Activated T-cell treated with anti-CD3 and anti-CD28 coated beads, Interleukin-2, amount 50 U/mL, for 48 hours (primary cell): Measurements from ENCODE around the gene LDB3.
A peak's percentile ranks its signal among the peaks of the same experiment; 100 is the strongest.
"Not testable (repeated sequence)": the region's sequence is repeated elsewhere in the genome, so short reads cannot be mapped to it uniquely, and the experiment has no call there.

Experiments used
- DNase-seq, 2 experiments: peaks; one replicate each; pipeline ENCODE4 v3.0.0-alpha.2; 2020

Gene LDB3

DNA sequence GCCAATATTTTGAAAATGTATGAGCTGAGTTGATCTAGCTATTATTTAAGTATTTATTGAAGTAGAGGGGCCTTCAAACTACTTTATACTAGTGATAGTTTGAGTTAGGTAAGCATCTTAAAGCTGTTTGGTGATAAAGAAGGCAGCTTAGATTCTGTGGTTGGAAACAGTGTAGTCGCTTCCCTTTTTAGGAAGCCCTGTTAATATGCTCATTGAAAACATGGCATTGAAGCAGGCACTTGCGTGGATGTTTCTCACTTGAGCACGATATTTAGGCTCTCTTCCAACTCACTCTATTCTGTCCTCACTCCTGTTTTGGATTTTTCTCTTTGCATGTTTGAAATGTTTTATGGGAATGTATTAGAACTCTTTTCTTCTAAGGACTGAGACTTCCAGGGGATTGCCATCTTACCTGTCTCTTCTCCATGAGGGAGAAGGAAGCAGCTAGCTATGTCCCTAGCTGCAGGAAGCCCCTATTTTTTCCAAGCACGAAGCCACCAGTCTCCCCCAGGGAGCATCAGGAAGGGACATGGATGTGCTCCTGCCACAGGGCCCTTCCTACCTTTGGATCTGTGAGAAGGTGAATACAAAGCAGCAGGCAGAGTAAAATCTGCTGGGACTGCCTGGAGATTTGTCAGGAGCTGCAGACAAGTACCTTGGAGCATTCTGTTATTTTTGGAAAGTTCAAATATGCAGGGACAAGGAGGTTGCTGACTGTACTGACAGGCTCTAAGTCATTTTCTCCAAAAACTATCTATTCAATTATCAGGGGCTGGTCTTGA is 66.1 kb downstream of the LDB3 start:
- no peak for DNase-seq

DNA sequence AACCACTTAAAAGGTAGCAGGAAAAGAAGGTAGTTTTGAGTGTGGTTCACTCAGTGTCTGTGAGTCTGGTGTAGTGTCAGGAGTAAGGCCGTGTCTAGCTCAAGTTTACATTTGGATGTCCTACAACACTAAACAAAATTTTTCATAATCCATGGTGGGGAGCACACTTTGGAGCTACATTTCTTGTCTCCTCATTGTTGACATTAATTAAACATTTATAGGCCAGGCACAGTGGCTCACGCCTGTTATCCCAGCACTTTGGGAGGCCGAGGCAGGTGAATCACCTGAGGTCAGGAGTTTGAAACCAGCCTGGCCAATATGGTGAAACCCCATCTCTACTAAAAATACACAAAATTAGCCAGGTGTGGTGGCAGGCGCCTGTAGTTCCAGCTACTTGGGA is 67.0 kb downstream of the LDB3 start:
- not testable (repeated sequence) for DNase-seq

DNA sequence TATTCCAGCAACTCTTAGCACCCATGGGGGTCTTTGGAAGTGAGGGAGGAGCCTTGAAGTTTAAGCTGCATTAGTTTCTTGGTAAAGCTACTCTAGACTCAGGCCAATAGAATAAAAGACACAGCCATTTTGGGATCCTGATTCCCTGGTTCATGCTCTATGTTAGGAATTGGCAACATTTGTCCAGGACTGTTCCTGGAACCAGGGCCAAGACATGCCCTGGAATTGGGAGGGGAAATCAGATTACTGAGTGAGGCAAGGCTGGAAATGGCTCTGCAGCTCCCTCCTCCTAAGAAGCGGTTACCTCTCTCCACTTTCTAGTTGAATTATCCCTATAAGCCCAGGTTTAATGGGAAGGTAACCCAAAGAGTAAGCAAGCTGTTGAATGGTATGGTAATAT is 73.9 kb downstream of the LDB3 start:
- no peak for DNase-seq

DNA sequence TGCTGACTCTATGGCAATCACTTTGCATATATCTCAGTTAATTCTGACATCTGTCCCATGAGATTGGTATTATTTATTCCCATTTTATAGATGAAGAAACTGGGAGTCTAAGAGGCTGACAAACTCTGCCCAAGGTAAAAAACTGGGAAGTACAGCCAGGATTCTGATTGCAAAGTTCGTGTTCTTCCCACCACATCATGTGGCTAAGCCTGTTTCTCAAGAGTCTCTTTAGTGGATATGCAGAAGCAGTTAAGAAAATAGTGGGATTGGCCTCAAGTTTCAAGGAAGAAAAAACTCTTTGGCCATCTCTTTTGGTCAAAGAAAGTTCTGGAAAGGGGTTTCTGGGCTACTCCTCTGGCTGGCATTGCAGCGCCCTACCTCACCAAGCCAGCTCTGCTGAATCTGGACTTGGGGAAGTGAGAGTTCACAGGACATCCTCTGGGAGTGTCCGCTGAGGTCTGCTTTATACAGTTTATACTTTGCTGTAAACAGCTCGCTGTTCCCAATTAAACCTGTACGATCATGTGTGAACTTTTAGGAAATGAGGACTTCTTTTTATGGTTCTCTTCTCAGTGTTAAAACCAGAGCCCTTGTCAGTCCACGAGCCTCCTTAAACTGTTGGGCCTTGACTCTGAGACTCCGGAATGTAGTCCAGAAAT is 75.9 kb downstream of the LDB3 start:
- DNase-seq = no peak

DNA sequence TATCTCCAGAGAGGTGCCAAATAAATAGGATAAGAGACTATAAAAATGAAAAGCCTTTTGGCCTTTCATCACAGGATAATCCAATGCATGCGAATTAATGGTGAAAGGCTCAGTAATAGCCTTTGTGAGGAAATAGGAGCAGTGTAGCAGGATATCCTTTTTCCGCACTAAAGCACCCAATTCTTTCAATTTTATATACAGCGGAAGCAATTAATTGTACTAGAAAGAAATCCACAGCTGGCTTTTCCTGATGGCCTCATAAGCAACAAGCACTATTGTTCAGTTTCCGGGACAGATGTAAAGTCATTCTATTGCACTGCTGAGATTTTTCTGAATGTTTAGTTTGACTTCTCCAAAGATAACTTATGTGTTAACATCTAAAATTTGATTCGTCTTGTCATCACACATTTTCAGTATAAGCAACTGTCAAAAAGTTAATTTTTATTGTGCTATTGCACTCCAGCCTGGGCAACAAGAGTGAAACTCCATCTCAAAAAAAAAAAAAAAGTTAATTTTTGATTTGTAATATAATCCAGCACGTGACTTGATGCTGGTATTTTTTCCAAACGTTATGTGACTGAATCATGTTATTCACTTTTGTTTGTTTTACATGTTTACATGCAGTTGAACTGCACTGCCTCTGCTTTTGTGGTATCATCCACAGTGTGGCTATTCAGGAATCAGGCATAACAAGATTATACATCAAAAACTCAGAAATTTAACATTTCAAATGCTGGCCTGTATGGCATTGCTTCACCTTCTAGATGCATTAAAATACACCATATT is 79.7 kb downstream of the LDB3 start:
- DNase-seq = no peak

DNA sequence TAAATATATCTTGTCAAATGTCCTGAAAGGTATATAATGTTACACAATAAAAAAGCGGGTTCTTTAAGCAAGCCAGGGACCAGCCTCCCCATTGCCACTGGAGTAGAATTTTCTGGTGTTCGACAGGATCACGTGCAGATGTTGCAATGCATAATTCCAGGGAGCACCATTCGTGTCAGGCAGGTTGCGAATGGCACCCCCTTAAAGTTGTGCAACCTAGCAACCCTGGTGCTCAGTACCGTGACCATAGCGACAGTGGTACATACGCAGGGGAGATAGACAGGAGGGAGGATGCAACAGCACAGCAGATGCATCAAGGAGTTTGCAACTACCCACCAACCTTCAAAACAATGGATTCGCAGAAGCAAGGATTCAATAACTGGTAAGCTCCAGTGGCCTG is 81.5 kb downstream of the LDB3 start:
- no peak for DNase-seq

- no peak for DNase-seq
Observed at GRCh38 chr10:86751477-86751876, 83.2 kb downstream of the LDB3 start.

DNA sequence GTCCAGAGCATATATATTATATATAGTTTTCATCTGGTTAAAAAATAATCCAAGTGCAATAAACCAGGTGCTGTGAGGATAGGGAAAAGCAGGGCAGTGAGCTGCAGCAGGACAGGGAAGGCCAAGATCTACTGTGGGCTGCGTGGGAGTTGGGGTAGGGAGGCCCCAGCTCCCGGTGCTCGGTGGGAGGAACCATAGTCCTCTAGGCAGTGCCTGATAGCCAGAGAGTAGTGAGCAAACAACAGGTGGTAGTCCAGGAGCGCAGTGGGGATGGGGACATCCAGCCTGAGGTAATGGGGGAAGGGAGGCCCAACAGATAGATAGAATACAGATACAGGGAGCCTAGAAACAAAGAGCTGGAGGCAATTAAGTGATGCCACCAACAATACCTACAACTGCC is 84.0 kb downstream of the LDB3 start:
- DNase-seq = no peak

DNA sequence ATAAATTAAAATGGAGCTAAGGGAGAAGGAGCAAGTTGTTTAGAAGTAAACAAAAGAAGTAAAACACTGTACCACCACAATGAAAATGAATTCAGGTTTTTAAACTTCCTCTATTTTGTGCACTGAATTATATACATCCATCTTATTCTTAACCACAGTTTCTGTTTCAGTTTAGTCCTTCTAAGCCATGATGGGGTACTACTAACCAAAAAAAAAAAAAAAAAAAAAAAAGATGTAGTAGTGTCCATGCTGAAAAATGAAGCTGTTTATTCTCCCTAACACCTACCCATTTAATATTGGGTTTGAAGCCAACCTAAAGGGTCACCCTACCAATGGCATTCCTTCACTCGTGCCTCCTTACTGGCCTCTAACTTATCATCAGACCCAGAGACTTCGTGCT is 84.7 kb downstream of the LDB3 start:
- DNase-seq = no peak

GRCh38 chr10:86753638-86754434 is 85.5 kb downstream of the LDB3 start:
- no peak for DNase-seq

DNA sequence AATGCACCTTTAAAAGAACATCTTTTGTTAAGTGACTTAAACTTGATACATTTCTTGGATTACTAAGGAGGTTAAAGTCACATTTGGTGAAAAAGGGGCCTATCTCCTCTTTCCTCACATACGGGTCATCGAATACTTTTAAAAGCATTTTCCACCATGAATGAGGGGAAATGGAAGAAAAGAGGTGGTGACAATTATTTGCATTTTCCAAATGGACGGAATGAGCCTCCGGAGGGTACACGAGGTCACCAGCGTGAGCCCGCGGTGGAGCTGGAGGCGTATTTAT is 87.1 kb downstream of the LDB3 start:
- DNase-seq = no peak

DNA sequence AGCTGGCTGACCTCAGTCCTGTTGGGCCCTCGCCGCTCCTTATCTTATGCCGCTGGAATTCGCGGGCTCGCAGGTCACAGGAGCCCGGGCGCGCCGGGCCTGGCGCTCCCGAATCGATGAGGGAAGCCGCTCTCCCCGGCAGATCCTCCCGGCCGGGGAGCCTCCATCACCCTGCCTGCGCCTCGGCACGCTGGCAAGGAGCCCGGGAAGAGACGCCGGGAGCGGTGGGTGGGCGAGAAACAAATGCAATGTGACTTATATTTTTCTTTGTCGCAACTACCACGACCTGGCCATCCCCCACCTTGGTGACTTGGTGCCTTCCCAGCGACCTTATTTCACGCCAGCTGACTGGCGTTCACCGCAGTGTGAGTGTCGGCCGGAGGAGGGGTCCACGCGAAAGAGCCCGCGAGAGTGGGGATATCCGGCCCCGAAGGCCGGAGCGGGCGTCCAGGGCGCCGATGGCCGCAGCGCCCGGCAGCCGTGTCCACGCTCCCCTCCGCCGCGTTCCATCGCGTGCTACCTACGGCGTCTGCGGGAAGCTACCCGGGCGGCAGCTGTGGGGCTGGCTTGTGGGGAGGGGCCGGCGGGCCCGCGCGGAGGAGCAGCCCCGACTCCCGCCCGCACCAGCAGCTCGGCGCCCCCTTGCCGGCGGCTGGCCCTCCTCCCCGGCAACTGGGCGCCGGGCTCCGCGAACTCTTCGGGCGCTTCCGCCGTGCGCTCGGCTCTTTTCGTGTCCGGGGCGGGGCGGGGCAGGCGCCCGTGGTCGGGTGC is 87.6 kb downstream of the LDB3 start:
- peak; percentile 92 to 94 for DNase-seq

- DNase-seq = no peak
Observed at GRCh38 chr10:86756511-86757112, 88.3 kb downstream of the LDB3 start, which contains the start of gene BMPR1A. Gene BMPR1A, plus strand, starts transcription at chr10:86756619. Its CDS starts 119,400 bp downstream, at chr10:86876019.

DNA sequence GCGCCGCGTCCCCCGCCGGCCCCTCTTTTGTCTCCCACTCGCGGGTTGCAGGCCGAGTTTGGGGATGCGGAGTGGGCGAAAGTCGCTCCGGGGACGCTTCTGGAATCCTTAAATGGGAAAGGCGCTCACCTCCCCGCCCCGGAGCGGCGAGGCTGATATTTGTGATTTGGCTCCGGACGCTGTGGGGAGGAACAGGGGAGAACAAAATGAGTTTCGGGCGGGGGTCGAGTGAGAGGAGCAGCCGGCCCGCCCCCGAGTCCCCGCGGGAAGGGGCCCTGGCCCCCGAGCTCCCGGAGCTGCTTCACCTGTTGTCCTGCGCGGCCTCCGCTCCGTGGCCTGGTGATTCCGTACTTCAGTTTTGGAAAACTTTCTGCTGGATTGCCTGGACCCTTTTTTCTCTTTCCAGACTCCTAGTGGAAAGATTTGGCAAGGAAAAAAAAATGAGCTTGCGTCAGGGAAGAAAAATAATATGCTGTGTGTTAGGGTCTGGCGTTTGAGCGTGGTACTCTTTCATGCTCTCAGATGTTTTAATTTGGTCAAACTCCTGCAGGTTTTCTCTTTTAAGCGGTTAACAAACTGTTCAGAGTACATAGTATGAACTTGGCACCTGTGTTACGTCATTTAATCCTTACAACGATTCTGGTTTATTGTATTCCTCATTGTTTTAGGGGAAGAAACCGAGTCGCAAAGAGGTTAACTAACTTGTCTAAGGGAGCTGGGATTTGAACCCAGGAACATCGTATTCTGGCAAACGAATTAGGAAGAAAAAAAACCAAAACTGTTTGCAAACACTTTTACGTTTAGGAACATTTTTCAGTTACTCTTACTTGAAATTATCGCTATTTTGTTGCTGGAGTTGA is 89.0 kb downstream of the LDB3 start:
- DNase-seq = peak; percentile 40 to 47

DNA sequence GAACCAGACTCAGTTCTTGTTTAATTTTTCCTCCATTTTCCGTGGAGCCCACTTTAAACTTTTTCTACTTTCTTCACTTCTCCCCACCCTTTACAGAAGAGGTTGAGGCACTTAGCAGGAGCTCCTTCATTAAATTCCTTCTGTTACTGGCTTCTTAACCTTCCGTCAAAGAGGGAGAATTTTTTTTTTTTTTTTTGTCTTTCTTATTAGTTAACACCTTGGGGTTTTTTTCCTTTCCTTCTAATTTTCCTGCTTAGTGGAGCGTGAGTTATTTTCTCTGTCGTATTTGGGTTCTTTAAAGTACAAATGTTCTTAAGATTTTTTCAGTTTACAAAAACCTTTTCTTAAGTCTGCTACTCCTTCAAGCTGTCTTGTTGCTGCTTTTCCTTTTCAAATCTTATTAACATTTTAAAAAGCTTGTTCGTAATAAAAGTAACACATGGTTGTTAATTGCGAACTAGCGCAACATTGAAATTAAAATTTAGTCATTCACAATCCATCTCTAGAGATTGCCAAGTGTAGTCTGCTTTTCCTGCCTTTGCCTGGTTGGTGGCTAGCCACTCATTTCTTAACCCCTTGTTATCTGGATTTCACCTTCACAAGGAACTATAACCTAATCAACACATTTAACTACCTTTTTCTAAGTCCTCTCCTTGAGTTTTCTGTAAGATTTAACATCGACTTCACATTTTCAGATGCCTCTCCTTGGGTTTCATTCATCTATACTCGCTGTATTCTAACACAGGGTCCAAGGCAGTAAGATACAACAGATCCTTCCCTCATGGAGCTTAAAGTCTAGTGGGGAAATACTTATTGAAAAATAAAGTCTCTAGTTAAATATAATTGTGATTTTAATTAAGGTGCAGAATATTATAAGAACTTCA is 90.1 kb downstream of the LDB3 start:
- DNase-seq = no peak

GRCh38 chr10:86759073-86759672 is 90.9 kb downstream of the LDB3 start:
- DNase-seq = no peak

DNA sequence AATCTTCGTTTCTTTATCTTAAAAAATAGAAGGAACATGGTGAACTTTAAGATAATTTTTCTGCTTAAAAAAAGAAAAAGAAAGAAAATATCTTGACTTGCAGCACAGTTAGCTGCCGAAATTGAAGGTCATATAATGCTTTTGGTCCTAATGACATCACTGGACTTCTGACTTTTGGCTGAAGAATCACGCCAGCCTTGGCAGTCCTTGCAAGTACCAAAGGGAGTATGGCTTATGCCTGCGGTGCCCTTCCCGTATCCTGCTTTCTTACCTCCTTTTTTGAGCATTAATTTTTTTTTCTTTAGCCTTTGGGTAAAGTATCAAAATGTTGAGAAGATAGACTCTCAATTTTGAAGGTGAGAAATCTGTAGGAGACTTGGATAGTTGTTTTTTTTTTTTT is 95.1 kb downstream of the LDB3 start:
- DNase-seq = no peak

DNA sequence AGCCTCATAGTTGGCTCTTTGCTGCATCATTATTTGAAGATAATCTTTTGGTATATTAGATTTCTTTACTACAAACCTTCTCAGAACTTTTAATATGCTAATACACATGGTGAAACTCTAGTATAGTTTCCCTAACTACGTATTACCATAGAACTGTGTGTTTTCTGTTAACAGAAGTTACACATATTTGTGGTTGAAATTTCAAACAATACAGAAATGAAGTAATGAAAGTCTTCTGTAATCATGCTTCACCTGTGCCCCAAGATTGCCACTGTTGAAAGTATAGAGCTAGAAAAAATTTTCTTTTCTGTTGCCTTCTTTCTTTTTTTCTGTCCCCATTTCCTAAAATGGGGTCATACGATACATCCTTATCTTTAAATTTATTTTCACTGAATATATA is 97.2 kb downstream of the LDB3 start:
- no peak for DNase-seq

DNA sequence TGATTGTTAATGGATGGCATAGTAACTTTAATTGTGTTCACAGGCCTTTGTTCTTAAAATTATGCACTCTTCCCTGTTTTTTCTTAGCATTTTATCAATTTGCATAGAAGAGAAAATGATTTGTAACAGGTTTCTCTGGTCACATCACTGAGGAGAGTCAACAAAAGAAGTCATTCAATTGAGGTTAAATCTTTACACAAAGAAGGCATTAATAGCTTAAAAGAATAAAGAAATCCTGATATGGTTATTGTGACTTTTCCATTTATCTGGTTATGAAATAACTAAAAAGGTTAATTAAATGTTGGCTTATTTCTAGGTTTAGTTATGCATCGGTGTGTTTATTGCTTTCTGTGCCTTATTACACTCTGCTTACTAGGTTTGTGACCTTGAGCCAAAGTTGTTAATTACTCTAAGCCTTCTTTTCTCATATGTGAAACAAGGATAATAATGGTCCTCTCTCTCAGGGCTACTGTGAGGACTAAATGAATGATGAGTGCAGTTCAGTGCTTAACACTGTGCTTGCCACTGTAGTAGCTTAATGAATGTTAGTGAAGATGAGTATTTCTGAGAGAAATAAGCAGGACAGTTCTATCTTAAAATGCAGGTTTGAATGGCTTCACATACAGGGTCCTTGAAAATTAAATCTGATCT is 100.2 kb downstream of the LDB3 start:
- DNase-seq = no peak
